Gastrocnemius medialis (tissue), 4 donors: ENCODE results near the gene MAGI1.

Source experiments
- CTCF ChIP-seq, 5 experiments: fragments of 450-650 bp in 3 of 5; fragments of 200-600 bp in 2 of 5; sonication (generic) in 2 of 5; IDR thresholded peaks in 4 of 5; conservative IDR thresholded peaks in 1 of 5; 1 replicate in 4 of 5; 2 replicates in 1 of 5; pipeline ENCODE4 v1.5.1; 2016 to 2019; ENCODE audit warnings: antibody characterized with exemption in 5 of 5, mild to moderate bottlenecking in 3 of 5, moderate library complexity in 3 of 5
- POLR2A ChIP-seq, 2 donors: fragments of 450-650 bp; IDR thresholded peaks; one replicate each; pipeline ENCODE4 v1.6.1; 2017; ENCODE audit warnings: antibody characterized with exemption in 2 of 2, mild to moderate bottlenecking in 2 of 2, moderate library complexity in 2 of 2

GRCh38 chr3:65867463-65868210 lies 171.1 kb downstream of the MAGI1 start:
- TF ChIP-seq CTCF (IDR thresholded peaks at IDR 0.05 in 4 of 5, conservative IDR thresholded peaks at IDR 0.05 in 1 of 5), result no peak
- no peak for TF ChIP-seq POLR2A (IDR thresholded peaks at IDR 0.05)
